NB4 (cell line): ENCODE data around the gene RUVBL1.

Source experiments
- MYC ChIP-seq: IDR thresholded peaks from 2 replicates; pipeline ENCODE4 v1.6.1; 2011; ENCODE audit warnings: low read depth, low read length
- POLR2A ChIP-seq: IDR thresholded peaks from 2 replicates; pipeline ENCODE4 v1.6.1; 2011; ENCODE audit warnings: mild to moderate bottlenecking; ENCODE audit not compliant: insufficient read length; ENCODE audit errors: extremely low read depth
- TF ChIP-seq, protein P1 (sequence below): IDR thresholded peaks from one replicate; pipeline ENCODE4 v1.5.1; 2012; ENCODE audit warnings: low read depth, low read length
- TF ChIP-seq, protein P2 (sequence below): IDR thresholded peaks from 2 replicates; pipeline ENCODE4 v1.6.1; 2011; ENCODE audit warnings: low read depth, low read length

GRCh38 chr3:128036119-128036518, 87.5 kb downstream of the RUVBL1 start:
- TF ChIP-seq, protein P1, sequence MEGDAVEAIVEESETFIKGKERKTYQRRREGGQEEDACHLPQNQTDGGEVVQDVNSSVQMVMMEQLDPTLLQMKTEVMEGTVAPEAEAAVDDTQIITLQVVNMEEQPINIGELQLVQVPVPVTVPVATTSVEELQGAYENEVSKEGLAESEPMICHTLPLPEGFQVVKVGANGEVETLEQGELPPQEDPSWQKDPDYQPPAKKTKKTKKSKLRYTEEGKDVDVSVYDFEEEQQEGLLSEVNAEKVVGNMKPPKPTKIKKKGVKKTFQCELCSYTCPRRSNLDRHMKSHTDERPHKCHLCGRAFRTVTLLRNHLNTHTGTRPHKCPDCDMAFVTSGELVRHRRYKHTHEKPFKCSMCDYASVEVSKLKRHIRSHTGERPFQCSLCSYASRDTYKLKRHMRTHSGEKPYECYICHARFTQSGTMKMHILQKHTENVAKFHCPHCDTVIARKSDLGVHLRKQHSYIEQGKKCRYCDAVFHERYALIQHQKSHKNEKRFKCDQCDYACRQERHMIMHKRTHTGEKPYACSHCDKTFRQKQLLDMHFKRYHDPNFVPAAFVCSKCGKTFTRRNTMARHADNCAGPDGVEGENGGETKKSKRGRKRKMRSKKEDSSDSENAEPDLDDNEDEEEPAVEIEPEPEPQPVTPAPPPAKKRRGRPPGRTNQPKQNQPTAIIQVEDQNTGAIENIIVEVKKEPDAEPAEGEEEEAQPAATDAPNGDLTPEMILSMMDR: no peak
- TF ChIP-seq POLR2A (no peak), MYC (no peak)
- TF ChIP-seq, protein P2, sequence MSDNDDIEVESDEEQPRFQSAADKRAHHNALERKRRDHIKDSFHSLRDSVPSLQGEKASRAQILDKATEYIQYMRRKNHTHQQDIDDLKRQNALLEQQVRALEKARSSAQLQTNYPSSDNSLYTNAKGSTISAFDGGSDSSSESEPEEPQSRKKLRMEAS: no peak
